Fibroblast of pulmonary artery (primary cell): ENCODE results near the gene C1GALT1.
"Not testable (repeated sequence)": the region's sequence is repeated elsewhere in the genome, so short reads cannot be mapped to it uniquely, and the experiment has no call there.

Source experiments
- DNase-seq: peaks from one replicate; pipeline ENCODE4 v3.0.0-alpha.2; 2010; ENCODE audit warnings: low read depth
- H3K4me3 ChIP-seq: replicated peaks from 2 replicates; pipeline ENCODE4 v1.5.1; 2011; ENCODE audit warnings: low read depth, mild to moderate bottlenecking, control low read depth, low read length, moderate library complexity
- TF ChIP-seq, protein P1 (sequence below): IDR thresholded peaks from 2 replicates; pipeline ENCODE4 v1.5.1; 2011; ENCODE audit warnings: mild to moderate bottlenecking, control low read depth, low read length, inconsistent platforms; ENCODE audit errors: missing control alignments

The C1GALT1 gene

DNA sequence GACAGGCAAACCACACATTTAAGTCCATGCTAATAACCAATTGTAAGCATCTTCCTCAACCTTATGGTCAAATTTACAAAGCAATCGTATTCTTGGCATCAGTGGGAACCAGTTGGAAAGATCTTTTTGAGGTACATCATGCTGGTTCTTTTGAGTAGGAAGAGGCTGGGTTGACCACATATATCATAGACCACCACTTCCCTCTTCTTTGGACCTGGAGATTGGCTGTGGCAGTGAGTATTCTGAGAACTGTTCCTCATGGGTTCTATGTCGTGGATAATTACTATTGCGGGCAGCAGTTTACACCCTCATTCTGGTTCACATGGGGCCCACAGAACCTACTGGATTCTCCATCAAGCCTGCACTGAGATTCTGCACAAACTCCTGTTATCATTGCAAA, 35.5 kb upstream of the C1GALT1 start:
- TF ChIP-seq, protein P1, sequence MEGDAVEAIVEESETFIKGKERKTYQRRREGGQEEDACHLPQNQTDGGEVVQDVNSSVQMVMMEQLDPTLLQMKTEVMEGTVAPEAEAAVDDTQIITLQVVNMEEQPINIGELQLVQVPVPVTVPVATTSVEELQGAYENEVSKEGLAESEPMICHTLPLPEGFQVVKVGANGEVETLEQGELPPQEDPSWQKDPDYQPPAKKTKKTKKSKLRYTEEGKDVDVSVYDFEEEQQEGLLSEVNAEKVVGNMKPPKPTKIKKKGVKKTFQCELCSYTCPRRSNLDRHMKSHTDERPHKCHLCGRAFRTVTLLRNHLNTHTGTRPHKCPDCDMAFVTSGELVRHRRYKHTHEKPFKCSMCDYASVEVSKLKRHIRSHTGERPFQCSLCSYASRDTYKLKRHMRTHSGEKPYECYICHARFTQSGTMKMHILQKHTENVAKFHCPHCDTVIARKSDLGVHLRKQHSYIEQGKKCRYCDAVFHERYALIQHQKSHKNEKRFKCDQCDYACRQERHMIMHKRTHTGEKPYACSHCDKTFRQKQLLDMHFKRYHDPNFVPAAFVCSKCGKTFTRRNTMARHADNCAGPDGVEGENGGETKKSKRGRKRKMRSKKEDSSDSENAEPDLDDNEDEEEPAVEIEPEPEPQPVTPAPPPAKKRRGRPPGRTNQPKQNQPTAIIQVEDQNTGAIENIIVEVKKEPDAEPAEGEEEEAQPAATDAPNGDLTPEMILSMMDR = no peak
- H3K4me3 ChIP-seq = no peak overlapping the region
- DNase-seq = no peak

DNA sequence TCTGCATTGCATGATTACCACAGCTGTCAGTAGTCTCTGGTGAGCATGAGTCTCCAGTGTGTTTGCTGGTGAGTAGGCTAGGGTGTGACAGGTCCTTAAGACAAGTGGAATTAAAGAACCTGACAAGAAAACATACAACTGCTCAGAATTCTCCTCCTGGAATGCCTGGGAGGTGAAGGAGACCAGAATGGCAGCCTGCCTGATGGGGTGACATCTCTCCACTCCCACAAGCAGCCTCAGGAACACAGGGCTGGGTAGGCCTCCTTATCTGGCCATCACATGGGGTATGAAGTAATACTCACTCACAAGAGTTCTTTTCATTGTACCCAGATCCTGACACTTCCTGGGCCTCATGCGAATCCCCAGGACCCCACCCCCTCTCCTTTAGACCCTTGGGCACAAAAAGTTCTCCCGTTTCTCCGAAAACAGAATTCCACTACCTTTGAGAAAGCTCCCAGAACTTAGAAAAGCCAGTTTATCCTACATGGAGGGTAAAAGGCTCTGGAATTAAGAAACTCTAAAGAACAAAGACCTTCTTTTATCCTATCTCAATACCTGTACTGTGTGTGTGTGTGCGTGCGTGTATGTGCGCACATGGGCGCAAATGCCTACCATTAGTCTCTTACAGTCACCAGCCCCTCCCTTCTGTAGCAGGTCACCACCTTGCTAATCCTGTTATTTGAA, 33.4 kb upstream of the C1GALT1 start:
- DNase-seq = peak; percentile 37
- TF ChIP-seq, protein P1 = no peak
- H3K4me3 ChIP-seq = no peak overlapping the region

DNA sequence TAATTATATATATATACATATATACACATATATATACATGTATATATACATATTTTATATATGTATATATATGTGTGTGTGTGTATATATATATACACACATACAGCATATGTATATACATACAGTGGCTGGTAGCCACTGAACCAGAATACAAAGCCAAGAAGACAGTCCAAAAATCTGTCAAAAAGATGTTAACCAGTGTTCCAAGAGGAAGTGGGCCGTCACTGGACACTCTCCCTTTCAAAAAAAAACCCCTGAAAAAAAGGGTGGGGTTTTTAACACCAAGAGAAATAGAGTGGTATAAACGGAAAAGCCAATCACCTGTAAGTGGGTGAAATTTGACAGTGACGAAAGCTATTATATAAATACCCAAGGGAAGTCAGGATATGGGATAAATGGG, 31.1 kb upstream of the C1GALT1 start:
- DNase-seq = peak; percentile 72
- H3K4me3 ChIP-seq = no peak overlapping the region
- TF ChIP-seq, protein P1 = no peak

DNA sequence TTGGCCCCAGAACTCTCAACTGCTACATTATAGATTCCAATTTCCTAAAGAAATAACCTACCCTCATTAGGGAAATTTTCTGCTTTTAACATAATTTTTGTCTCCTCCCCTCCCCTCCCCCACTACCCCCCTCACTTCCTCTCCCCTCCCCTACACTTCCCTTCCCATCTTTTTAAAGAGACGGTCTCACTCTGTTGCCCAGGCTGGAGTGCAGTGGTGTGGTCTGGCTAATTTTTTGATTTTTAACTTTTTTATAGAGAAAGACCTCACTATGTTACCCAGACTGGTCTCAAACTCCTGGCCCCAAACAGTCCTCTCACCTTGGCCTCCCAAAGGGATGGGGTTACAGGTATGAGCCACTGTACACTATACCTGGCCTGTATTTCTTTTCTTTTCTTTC, 30.5 kb upstream of the C1GALT1 start:
- TF ChIP-seq, protein P1 = no peak

DNA sequence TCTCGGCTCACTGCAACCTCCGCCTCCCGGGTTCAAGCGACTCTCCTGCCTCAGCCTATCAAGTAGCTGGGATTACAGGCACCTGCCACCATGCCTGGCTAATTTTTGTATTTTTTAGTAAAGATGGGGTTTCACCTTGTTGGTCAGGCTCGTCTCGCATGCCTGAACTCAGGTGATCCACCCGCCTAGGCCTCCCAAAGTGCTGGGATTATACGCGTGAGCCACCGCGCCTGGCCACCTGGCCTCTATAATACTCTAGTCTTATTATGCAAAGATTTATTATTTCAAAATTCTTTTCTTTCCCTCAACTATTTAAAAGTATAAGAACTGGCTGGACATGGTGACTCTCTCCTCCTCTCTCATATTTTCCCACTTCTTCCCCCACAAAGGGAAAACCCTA, 30.0 kb upstream of the C1GALT1 start:
- no peak for DNase-seq
- H3K4me3 ChIP-seq = no peak overlapping the region
- TF ChIP-seq, protein P1 = no peak

More for the DNA sequence above, 30.5 kb upstream of the C1GALT1 start:
- H3K4me3 ChIP-seq = no peak overlapping the region
- DNase-seq = no peak

DNA sequence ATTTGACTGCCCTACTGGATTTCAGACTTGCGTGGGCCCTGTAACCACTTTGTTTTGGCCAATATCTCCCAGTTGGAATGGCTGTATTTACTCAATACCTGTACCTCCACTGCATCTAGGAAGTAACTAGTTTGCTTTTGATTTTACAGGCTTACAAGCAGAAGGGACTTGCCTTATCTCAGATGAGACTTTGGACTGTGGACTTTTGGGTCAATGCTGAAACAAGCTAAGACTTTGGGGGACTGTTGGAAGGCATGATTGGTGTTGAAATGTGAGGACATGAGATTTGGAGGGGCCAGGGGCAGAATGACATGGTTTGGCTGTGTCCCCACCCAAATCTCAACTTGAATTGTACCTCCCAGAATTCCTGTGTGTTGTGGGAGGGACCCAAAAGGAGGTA, 28.0 kb upstream of the C1GALT1 start:
- H3K4me3 ChIP-seq, DNase-seq: not testable (repeated sequence)

DNA sequence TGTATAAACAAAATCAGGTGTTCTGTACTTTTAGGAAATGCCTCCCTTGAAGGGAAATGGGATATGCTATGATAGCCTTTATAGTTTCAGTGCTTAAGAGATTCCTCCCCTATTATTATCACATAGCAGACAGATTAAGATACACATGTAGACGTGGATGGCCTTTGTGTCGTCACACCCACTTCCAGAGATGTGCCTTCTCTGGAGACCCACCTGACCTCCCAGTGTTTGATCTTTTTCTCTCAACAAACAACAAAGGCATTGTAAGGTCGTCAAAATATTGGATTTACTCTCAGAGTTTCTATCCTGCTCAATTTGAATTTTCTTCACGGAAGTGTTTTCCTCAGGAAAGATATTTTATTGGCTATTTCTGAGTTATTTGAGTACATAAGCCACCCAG, 25.7 kb upstream of the C1GALT1 start:
- DNase-seq = no peak
- TF ChIP-seq, protein P1 = no peak
- H3K4me3 ChIP-seq = no peak overlapping the region
